ENCODE data around the gene HDHD3.

Gene HDHD3

DNA sequence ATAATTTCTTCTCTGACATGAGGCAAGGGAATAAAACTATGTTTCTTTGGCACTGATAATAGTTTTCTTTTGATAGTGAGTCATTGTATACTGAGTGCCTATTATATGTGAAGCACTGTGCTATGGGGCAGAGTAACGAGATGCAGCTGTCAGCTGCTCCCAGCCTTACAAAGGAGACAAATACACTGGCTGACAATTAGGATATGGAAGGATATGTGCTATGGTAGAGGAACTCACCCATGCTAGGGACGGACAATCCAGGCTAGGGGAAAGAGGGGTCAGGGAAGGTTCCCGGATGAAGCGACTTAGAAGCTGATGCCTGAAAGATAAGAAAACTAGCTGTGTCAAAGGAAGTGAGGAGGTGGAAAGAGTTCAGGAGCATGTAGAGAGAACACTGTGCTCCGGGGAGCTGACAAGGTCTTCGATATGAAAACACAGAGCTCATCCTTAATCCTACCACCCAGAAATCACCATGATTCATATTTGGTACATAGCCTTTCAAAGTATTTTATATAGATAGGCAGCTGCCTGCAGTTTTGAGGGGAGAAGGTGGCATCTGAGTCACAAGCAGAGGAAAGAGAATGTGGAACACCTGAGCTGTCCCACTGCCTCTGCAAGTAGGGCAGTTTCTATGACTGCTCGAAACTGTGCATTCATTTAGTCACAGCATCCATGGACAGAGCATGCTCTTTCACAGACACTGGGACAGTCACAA is 15.3 kb downstream of the HDHD3 start:
- DNase-seq, result no peak

- no peak for DNase-seq
Observed at GRCh38 chr9:113360242-113360842, 16.4 kb downstream of the HDHD3 start.

GRCh38 chr9:113359385-113359784 is 17.4 kb downstream of the HDHD3 start:
- no peak for DNase-seq

DNA sequence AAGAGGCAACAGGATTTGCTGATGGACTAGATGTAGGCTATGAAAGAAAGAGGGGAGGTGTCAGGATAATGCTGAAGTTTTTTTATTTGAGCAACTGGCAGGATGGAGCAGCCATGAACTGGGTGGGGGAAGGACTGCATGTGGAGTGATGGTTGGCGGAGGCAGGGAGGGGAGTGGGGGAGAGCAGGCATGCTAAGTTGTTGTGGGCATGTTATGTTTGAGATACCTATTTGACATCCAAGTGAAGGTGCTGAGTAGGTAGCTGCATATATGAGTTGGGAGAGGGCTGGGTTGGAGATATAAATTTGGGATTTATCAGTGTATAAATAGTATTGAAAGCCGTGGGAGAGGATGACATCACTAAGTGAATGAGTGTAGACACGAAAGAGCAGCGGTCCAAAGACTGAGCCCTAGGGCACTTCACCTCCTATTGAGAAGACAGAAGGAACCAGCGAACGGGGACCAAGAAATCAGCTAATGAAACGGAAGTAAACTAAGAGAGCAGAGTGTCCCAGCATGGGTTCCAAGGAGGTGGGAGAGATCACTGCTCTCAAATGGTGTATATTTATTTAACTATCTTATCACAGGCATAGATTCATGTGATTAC is 20.0 kb downstream of the HDHD3 start:
- no peak for DNase-seq

DNA sequence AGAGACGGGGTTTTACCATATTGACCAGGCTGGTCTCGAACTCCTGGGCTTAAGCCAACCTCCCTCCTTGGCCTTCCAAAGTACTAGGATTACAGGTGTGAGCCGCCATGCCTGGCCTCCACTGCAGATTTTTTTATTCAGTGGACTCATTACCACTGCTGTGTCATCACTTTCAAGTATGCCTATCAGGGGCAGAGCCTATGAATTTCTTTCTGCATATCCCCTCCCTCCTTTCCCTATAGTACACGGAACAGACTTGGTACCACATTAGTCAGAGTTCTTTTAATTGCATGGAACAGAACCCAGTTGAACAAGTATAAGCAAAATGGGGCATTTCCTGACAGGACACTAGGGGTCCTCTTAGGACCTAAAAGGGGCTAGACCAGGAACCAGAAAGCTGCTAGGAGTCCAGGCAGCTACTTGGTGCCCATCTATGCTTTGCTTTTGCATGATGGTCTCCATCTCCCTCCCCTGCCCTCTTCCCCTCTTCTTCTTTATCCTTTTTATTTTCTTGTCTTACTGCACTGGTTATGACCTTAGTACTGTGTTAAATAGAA is 21.7 kb downstream of the HDHD3 start:
- no peak for DNase-seq

GRCh38 chr9:113352411-113352810 is 24.4 kb downstream of the HDHD3 start:
- DNase-seq, result no peak

DNA sequence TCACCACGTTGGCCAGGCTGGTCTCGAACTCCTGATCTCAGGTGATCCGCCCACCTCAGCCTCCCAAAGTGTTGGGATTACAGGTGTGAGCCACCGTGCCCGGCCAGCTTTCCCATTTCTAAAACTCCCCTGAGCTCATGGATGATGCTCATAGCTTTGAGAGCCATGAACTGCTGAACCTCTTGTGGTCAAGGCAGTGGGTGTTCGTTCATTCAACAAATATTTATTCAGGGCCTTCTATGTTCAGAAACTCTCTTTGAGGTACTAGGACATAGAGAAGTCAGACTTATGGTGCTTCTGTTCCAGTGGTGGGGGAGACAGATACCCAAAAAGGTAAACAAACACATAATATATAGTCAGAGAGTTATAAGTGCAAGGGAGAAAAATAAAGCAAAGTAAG is 24.8 kb downstream of the HDHD3 start:
- DNase-seq, result no peak

DNA sequence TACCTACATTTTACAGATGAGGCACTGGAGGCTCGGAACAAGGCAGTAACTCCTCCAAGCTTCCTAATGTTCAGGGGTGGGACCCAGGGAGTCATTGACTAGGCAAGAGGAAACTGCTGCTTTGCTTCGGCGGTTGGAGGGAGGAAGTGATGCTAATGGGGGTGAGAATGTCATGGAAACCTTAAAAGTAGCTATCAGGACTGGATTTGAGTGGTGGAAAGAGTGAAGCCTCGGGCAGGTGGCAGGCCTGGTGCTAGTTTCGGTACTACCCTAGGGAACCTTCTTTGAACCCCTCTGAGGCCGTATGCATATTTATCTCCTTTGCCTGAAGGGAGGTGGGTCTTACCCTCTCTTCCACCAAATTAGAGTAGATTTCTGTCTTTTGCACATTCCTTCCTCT is 25.8 kb downstream of the HDHD3 start:
- peak; percentile 95 to 96 for DNase-seq

GRCh38 chr9:113350107-113350661 is 26.6 kb downstream of the HDHD3 start:
- DNase-seq, result peak in 1 of 2 experiments; percentile 43

DNA sequence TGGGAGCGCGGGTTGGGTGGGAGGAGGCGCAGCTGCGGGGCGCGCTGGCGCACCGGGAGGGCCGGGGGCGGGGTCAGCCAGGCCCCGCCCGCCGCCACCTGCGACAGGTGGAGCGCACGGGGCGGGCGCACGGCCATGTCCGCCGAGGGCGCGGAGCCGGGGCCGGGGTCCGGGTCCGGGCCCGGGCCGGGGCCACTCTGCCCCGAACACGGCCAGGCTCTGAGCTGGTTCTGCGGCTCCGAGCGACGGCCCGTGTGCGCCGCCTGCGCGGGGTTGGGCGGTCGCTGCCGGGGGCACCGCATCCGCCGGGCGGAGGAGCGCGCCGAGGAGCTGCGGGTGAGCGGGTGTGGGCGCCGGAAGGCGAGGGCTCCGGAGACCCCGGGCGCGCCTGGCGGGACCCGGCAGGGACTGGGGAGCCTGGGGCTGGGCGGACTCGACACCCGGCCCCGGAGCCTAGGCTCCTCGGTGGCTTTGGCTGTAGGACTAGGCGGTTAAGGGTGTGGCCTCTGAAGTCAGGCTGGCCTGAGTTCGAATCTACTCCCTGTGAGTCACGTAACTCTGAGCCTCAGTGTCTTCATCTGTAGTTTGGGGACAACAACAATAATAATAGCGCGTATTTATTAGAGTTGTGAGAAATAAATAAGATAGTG is 27.2 kb downstream of the HDHD3 start, which contains the start of gene BSPRY:
Gene BSPRY, plus strand, starts transcription at position 97 of the 650 bp plus-strand sequence. Its CDS starts 39 bp downstream, at position 136.
- DNase-seq, result peak; percentile 43 to 44

- DNase-seq, result peak; percentile 9 to 24
Observed at GRCh38 chr9:113349066-113349444, 27.7 kb downstream of the HDHD3 start.

DNA sequence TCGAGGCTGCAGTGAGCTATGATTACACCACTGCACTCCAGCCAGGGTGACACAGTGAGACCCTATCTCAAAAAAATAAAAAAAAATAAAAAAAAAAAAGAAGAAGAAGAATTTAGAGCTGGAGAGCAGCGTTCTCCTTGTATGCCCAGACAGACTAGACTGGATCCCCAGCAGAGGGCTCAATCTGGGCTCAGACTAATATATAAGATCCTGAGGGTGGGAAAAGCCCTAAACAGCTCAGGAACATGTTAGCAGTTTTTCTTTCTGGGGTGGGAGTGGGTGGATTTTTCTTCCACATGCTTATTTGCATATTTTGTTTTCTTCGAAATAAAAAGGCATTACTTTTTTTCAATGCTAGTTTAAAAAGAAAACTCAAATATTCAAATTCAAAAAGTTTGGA is 28.3 kb downstream of the HDHD3 start:
- peak in 1 of 2 experiments; percentile 14 for DNase-seq

DNA sequence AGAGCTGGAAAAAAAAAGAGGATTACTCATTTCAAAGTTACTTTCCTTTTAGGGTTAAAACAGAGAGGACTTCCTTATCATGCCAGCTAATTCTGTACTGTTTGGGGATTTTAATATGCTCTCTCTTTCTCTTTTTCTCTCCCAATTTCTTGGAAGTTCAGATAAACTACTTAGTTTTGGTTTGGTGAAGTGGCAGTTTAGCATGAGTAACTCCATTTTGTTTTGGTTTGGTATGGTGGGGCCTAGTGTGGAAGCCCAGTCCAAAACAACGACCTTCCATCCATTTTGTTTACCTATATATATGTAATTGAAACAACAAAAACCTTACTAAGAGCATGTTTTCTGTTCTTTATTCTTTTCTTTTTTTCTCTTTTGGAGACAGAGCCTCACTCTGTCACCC is 31.1 kb downstream of the HDHD3 start:
- DNase-seq, result no peak

GRCh38 chr9:113345190-113345589 is 31.6 kb downstream of the HDHD3 start:
- DNase-seq, result no peak

- DNase-seq, result peak; percentile 77 to 82
Observed at GRCh38 chr9:113343732-113344231, 33.0 kb downstream of the HDHD3 start.

GRCh38 chr9:113341712-113342410 is 34.9 kb downstream of the HDHD3 start:
- no peak for DNase-seq

DNA sequence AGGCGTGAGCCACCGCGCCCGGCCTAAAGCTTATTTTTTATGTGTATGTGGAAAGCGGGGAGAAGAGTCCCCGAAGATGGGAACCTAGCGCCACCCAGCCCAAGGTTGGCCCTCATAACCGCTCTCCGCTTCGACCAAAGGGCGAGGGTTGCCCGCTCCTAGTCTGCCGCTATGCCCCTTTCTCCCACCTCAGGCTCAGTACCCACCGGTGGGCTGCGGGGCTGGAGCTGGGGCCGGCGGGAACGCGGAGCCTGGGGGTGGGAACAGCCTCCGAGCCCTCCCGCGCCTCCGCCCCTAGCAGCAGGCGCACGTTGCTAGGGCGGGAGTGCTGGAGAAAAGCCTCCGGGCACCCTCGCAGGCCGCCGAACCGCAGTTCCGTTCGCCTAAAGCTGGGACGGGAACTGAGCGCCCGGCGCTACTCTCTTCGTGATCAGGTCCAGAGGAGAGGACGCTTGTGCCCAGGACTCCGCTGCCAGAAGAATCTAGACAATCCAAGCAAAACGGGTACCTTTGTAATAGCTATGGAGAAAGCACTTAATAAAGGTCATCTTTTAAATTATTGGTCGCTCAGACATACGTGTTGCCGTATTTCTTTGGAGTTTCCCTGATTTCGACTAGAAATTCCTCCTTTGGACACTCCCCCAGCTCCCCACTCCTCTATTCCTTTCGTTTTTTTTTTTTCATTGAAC is 36.6 kb downstream of the HDHD3 start, which contains the start of gene WDR31:
Gene WDR31, minus strand, starts transcription at position 265 of the 689 bp plus-strand sequence. CDS start 8,253 bp downstream, outside the sequence.
- DNase-seq, result peak; percentile 84 to 87

- no peak for DNase-seq
Observed at GRCh38 chr9:113337714-113338113, 39.1 kb downstream of the HDHD3 start.

DNA sequence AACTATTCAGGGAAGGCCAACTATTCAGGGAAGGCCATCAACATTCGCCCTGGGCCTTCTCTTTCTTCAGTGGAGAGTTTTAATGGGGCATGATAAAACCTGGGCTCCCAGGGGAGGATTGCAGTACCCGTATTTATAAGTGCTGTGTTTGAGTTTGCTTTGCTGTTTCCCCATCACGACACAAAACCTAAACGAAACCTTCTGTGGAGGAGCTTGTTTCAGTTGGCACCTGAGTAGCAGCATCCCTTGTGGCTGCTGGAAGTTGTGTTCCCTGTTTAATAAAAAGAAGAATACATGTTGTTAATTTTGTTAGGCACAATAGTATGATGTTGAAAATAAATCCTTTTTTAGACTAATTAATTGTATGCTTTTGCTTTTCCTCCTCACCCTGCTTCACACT is 45.0 kb downstream of the HDHD3 start:
- no peak for DNase-seq

GRCh38 chr9:113328045-113328782 is 48.6 kb downstream of the HDHD3 start:
- DNase-seq, result no peak

GRCh38 chr9:113326230-113326629 is 50.6 kb downstream of the HDHD3 start:
- DNase-seq, result no peak
